Neural cell (in vitro differentiated cells): ENCODE data around the gene FKBP1A. TPM values are rescaled to one million over a fixed set of nuclear protein-coding genes. Genes with fewer than 3 reads are reported as not detected.

Source experiments
- H2AFZ ChIP-seq: fragments of 200-600, 300-800 bp; sonication (generic), shearing (Covaris generic); 2 replicates; pipeline ENCODE4 v1.6.0; 2014; ENCODE audit warnings: low read depth, mild to moderate bottlenecking, antibody characterized with exemption, low read length, moderate library complexity
- H3F3A ChIP-seq: fragments of 200-600 bp; shearing (Covaris generic); 2 replicates; pipeline ENCODE4 v1.6.1; 2016; ENCODE audit warnings: mild to moderate bottlenecking, moderate library complexity, mixed read lengths, antibody characterized with exemption, low read length; ENCODE audit not compliant: insufficient read depth, poor library complexity, severe bottlenecking
- H3K27ac ChIP-seq: fragments of 200-600, 300-800 bp; sonication (generic), shearing (Covaris generic); 2 replicates; pipeline ENCODE4 v1.5.1; 2014; ENCODE audit warnings: mild to moderate bottlenecking, low read length, moderate library complexity
- H3K27me3 ChIP-seq: fragments of 300-800, 200-600 bp; sonication (generic), shearing (Covaris generic); 2 replicates; pipeline ENCODE4 v1.6.0; 2014; ENCODE audit warnings: mild to moderate bottlenecking, low read depth, low read length, moderate library complexity; ENCODE audit not compliant: insufficient read depth
- H3K36me3 ChIP-seq: fragments of 300-800, 200-600 bp; sonication (generic), shearing (Covaris generic); 2 replicates; pipeline ENCODE4 v1.5.1; 2014; ENCODE audit warnings: mild to moderate bottlenecking, antibody characterized with exemption, low read length, moderate library complexity; ENCODE audit not compliant: insufficient read depth
- H3K4me2 ChIP-seq: fragments of 300-800, 200-600 bp; sonication (generic), shearing (Covaris generic); 2 replicates; pipeline ENCODE4 v1.6.0; 2014; ENCODE audit warnings: mild to moderate bottlenecking, low read length
- H3K4me3 ChIP-seq: fragments of 300-800, 200-600 bp; sonication (generic), shearing (Covaris generic); 2 replicates; pipeline ENCODE4 v1.5.1; 2014; ENCODE audit warnings: mild to moderate bottlenecking, low read length, moderate library complexity
- H3K79me2 ChIP-seq: fragments of 200-600 bp; shearing (Covaris generic); replicated peaks from 2 replicates; pipeline ENCODE4 v1.6.0; 2014; ENCODE audit warnings: mild to moderate bottlenecking, low read length, moderate library complexity; ENCODE audit not compliant: insufficient read depth
- H3K9ac ChIP-seq: fragments of 300-800, 200-600 bp; sonication (generic), shearing (Covaris generic); 2 replicates; pipeline ENCODE4 v1.6.1; 2016; ENCODE audit warnings: mild to moderate bottlenecking, low read length, mixed read lengths
- H3K9me2 ChIP-seq: fragments of 200-600 bp; shearing (Covaris generic); 2 replicates; pipeline ENCODE4 v1.6.1; 2016; ENCODE audit warnings: mild to moderate bottlenecking, low read length, mixed read lengths; ENCODE audit not compliant: insufficient read depth
- H3K9me3 ChIP-seq: fragments of 200-600, 300-800 bp; sonication (generic), shearing (Covaris generic); 2 replicates; pipeline ENCODE4 v1.6.1; 2016; ENCODE audit warnings: mild to moderate bottlenecking, mixed run types, low read length, moderate library complexity, mixed read lengths
- H4K20me1 ChIP-seq: fragments of 200-600 bp; shearing (Covaris generic); 2 replicates; pipeline ENCODE4 v1.6.1; 2016; ENCODE audit warnings: mild to moderate bottlenecking, mixed run types; ENCODE audit not compliant: insufficient read depth
- EP300 ChIP-seq: fragments of 450-650 bp; conservative IDR thresholded peaks from 2 replicates; pipeline ENCODE4 v1.6.1; 2014; ENCODE audit warnings: antibody characterized with exemption, mild to moderate bottlenecking, moderate library complexity; ENCODE audit not compliant: poor library complexity, severe bottlenecking
- EZH2 ChIP-seq: fragments of 200-600, 300-800 bp; shearing (Covaris generic), sonication (generic); IDR thresholded peaks from 2 replicates; pipeline ENCODE4 v1.6.1; 2014; ENCODE audit warnings: antibody characterized with exemption, low read length, borderline replicate concordance, mild to moderate bottlenecking; ENCODE audit not compliant: insufficient read depth, poor library complexity, severe bottlenecking
- MXI1 ChIP-seq: fragments of 450-650 bp; conservative IDR thresholded peaks from 2 replicates; pipeline ENCODE4 v1.6.1; 2014; ENCODE audit warnings: antibody characterized with exemption, mild to moderate bottlenecking; ENCODE audit not compliant: poor library complexity, severe bottlenecking
- POLR2AphosphoS5 ChIP-seq: IDR thresholded peaks from 2 replicates; pipeline ENCODE4 v1.6.1; 2012
- RAD21 ChIP-seq: fragments of 450-650 bp; conservative IDR thresholded peaks from 2 replicates; pipeline ENCODE4 v1.6.1; 2014; ENCODE audit warnings: antibody characterized with exemption, mild to moderate bottlenecking, moderate library complexity
- SMC3 ChIP-seq: fragments of 450-650 bp; conservative IDR thresholded peaks from 2 replicates; pipeline ENCODE4 v1.6.1; 2014; ENCODE audit warnings: antibody characterized with exemption, mild to moderate bottlenecking, moderate library complexity; ENCODE audit not compliant: poor library complexity
- TAF1 ChIP-seq: IDR thresholded peaks from 2 replicates; pipeline ENCODE4 v1.6.1; 2012; ENCODE audit warnings: low read depth
- polyA plus RNA-seq: library from polyadenylated mRNA; depleted of rRNA; stranded (reverse); fragments of >200 nt; gene quantifications from 2 replicates; pipeline ENCODE4 v1.2.3, GENCODE V29; 2014
- TF ChIP-seq, protein P1 (sequence below): IDR thresholded peaks from 2 replicates; pipeline ENCODE4 v1.6.1; 2012; ENCODE audit warnings: borderline replicate concordance
- TF ChIP-seq, protein P2 (sequence below): fragments of 450-650 bp; IDR thresholded peaks from 2 replicates; pipeline ENCODE4 v1.5.1; 2014; ENCODE audit warnings: antibody characterized with exemption, mild to moderate bottlenecking, moderate library complexity; ENCODE audit not compliant: poor library complexity, severe bottlenecking

The FKBP1A gene
- polyA plus RNA-seq, 1 donor from 2014 or later = 150 TPM

DNA sequence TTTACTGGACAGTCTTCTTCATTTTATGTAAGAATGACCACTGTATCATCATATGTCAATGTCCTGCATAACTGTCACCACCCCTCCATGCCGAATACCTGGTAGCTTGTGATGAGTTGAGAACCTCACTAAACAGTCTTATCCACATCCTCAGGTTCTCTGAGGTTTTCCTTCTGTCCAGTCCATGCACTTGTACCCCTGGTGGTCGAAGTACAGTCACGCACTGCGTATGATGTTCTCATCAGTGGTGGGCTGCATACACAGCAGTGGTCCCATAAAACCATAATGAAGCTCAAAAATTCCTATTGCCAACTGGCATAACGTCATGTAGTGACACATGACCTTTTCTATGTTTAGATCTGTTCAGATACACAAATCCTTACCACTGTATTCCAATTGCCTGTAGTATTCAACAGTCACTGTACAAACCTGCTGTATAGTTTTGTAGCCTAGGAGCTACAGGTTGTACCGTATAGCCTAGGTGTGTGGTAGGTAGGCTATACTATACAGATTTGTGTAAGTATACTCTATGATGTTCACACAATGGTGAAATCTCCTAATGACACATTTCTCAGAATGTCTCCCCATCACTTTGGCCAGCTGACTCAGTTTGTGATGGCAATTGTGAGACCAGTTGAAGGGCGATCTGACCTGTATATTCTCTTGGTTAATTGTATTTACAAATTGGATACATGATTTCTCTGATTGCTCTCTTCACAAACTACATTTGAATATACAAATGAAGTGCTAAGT, 32.6 kb downstream of the FKBP1A start:
- Histone ChIP-seq H3K27ac (no peak overlapping the region), H3K36me3 (no peaks in the 10 kb centered on the region), H3K9ac (no peak overlapping the region), H2AFZ (no peak overlapping the region), H3F3A (no peaks in the 10 kb centered on the region), H3K4me3 (no peak overlapping the region), H3K4me2 (no peak overlapping the region), H4K20me1 (no peaks in the 10 kb centered on the region), H3K9me2 (no peaks in the 10 kb centered on the region), H3K79me2 (no peaks in the 10 kb centered on the region), H3K9me3 (no peaks in the 10 kb centered on the region), H3K27me3 (no peaks in the 10 kb centered on the region)
- no peak for TF ChIP-seq MXI1
- TF ChIP-seq EP300 = no peak
- no peak for TF ChIP-seq EZH2
- TF ChIP-seq POLR2AphosphoS5 = no peak
- TF ChIP-seq, protein P1, sequence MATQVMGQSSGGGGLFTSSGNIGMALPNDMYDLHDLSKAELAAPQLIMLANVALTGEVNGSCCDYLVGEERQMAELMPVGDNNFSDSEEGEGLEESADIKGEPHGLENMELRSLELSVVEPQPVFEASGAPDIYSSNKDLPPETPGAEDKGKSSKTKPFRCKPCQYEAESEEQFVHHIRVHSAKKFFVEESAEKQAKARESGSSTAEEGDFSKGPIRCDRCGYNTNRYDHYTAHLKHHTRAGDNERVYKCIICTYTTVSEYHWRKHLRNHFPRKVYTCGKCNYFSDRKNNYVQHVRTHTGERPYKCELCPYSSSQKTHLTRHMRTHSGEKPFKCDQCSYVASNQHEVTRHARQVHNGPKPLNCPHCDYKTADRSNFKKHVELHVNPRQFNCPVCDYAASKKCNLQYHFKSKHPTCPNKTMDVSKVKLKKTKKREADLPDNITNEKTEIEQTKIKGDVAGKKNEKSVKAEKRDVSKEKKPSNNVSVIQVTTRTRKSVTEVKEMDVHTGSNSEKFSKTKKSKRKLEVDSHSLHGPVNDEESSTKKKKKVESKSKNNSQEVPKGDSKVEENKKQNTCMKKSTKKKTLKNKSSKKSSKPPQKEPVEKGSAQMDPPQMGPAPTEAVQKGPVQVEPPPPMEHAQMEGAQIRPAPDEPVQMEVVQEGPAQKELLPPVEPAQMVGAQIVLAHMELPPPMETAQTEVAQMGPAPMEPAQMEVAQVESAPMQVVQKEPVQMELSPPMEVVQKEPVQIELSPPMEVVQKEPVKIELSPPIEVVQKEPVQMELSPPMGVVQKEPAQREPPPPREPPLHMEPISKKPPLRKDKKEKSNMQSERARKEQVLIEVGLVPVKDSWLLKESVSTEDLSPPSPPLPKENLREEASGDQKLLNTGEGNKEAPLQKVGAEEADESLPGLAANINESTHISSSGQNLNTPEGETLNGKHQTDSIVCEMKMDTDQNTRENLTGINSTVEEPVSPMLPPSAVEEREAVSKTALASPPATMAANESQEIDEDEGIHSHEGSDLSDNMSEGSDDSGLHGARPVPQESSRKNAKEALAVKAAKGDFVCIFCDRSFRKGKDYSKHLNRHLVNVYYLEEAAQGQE = no peak
- no peak for TF ChIP-seq TAF1
- no peak for TF ChIP-seq RAD21
- TF ChIP-seq, protein P2, sequence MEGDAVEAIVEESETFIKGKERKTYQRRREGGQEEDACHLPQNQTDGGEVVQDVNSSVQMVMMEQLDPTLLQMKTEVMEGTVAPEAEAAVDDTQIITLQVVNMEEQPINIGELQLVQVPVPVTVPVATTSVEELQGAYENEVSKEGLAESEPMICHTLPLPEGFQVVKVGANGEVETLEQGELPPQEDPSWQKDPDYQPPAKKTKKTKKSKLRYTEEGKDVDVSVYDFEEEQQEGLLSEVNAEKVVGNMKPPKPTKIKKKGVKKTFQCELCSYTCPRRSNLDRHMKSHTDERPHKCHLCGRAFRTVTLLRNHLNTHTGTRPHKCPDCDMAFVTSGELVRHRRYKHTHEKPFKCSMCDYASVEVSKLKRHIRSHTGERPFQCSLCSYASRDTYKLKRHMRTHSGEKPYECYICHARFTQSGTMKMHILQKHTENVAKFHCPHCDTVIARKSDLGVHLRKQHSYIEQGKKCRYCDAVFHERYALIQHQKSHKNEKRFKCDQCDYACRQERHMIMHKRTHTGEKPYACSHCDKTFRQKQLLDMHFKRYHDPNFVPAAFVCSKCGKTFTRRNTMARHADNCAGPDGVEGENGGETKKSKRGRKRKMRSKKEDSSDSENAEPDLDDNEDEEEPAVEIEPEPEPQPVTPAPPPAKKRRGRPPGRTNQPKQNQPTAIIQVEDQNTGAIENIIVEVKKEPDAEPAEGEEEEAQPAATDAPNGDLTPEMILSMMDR = no peak
- TF ChIP-seq SMC3 = no peak

DNA sequence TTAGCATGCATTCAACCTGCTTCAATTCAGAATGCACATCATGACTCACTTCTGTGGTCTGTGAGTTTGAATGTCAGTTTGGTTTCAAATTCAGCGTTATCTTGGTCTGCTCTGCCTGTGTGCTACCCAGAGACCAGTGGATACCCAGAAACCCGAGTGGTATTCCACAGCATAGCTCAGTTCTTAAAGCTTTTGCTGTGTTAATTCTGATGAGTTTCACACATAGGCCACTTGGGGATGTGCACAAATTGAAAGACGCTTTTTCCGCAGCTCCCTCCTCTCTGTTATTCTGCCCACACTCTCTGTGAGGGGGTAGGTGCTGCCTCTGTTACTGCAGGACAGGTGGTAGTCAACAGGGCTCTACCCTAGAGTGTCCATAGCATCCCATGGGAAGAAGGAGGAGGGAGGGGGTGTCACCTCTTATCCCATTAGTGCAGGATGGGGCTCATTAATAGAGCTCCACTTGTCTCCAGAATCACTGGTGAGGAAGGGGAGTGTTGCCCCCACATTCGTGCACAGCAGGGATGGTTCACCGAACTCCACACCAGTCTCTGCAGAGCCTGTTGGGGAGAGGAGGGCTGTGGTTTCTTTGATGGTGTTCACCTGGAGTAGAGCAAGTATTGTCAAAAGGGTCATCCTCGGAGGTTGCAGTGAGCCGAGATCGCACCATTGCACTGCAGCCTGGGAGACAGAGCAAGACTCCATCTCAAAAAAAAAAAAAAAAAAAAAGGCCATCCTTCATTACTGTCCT, 34.8 kb downstream of the FKBP1A start:
- peaks cover 3% of the 10 kb centered on the region for H3K36me3 ChIP-seq

More for the DNA sequence above, 34.8 kb downstream of the FKBP1A start:
- Histone ChIP-seq H2AFZ (no peak overlapping the region), H3K27me3 (no peaks in the 10 kb centered on the region), H3K9ac (no peak overlapping the region), H3F3A (no peaks in the 10 kb centered on the region), H3K4me3 (no peak overlapping the region), H3K27ac (no peak overlapping the region), H3K9me3 (no peaks in the 10 kb centered on the region), H3K4me2 (no peak overlapping the region), H3K79me2 (no peaks in the 10 kb centered on the region), H3K9me2 (no peaks in the 10 kb centered on the region), H4K20me1 (no peaks in the 10 kb centered on the region)
- TF ChIP-seq POLR2AphosphoS5 = no peak
- no peak for TF ChIP-seq SMC3
- TF ChIP-seq RAD21 = no peak
- TF ChIP-seq MXI1 = no peak
- TF ChIP-seq, protein P1 = no peak
- TF ChIP-seq TAF1 = no peak
- no peak for TF ChIP-seq EZH2
- no peak for TF ChIP-seq EP300
- TF ChIP-seq, protein P2 = no peak
